Measurements from ENCODE around the gene B4GALNT4.
"Not testable (repeated sequence)": the region's sequence is repeated elsewhere in the genome, so short reads cannot be mapped to it uniquely, and the experiment has no call there.

Gene B4GALNT4

DNA sequence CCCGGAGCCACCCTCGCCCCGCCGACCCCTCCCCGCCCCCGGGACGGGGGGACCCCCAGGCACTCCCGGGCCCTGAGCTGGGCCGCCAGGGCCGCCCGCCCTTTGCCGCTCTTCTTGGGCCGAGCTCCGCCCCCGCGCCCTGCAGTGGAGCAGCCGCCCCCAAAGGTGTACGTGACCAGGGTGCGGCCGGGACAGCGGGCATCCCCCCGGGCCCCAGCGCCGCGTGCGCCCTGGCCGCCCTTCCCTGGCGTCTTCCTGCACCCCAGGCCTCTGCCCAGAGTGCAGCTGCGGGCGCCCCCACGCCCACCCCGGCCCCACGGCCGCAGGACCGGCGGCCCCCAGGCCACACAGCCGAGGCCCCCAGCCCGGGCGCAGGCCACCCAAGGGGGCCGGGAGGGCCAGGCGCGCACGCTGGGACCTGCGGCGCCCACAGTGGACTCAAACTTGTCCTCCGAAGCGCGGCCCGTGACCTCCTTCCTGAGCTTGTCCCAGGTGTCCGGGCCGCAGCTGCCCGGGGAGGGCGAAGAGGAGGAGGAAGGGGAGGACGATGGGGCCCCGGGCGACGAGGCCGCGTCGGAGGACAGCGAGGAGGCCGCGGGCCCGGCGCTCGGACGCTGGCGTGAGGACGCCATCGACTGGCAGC, 7.4 kb downstream of the B4GALNT4 start:
- no peak for DNase-seq

DNA sequence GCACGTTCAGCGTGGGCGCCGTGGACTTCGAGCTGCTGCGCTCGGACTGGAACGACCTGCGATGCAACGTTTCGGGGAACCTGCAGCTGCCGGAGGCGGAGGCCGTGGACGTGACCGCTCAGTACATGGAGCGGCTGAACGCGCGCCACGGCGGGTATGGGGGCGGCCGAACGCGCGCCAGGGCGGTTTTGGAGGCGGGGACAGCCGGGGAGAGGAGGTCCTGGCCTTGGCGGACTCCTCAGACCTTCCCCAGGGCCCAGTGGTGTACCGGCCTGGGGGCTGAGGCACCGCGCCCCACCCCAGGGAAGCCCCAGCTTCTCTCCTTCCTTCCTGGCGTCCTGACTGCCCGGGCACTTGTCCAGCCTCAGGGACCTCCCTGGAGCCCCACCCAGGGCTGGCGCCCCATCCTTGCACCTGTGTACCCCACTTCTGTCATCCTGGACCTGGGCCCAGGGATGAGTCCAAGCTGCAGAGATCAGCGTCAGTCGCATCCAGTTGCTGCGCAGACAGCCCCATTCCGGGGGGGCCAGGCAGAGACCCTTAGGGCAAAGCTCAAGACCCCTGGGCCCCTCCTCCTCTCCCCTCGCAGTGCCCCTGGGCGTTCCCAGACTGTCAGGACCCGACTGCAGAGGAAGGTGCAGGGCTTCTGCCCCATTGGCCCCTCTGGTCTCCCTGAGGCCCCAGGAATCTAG, 8.0 kb downstream of the B4GALNT4 start:
- DNase-seq: no peak

DNA sequence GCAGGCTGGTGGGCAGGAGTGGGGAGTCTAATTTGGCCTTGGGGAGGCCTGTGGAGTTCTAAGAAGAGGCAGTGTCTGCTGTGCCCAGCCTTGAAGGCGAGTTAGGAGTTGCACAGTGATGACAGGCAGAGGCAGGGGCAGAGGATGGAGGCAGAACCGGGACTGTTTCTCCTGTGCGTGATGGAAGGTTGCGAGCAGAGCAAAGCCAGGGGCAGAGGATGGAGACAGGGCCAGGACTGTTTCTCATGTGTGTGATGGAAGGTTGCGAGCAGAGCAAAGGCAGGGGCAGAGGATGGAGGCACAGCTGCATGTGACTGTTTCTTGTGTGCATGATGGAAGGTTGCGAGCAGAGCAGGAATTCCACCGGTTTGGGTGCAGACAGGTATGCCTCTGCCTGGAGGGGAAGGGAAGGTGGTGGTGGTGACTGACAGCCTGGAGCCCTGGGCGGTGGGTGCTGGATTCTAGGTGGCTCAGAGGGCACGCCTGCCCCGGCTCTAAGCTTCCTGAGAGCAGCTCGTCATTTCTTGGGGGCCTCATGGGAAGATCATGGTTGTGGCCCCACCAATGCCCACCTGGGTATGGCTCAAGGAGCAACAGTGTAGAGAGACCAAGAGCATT, 8.7 kb downstream of the B4GALNT4 start:
- DNase-seq: no peak

DNA sequence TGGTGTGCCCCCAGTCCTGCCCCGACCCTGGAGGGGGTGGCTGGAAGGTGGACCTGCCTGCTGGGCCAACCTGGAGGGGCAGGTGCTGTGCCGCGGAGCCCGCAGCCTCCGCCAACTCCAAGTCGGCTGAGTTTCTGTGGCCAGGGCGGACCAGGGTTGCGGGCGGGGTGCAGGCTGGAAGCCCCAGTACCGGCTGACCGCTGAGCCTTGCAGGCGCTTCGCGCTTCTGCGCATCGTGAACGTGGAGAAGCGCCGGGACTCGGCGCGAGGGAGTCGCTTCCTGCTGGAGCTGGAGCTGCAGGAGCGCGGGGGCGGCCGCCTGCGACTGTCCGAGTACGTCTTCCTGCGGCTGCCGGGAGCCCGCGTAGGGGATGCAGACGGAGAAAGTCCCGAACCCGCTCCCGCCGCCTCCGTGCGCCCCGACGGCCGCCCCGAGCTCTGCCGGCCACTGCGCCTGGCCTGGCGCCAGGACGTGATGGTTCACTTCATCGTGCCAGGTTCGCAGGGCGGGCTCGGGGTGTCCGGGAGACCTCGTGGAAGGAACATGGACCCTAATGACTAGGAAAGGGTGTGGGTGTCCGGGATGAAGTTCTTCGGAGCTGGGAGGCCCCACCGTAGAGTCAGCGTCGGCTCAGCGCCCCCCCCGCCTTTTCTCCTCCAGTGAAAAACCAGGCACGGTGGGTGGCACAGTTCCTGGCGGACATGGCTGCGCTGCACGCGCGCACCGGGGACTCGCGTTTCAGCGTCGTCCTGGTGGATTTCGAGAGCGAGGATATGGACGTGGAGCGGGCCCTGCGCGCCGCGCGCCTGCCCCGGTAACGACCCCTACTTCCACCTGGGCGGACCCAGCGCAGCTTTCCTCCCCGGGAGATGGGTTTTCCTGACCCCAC, 10.2 kb downstream of the B4GALNT4 start:
- no peak for DNase-seq

- no peak for DNase-seq
These were observed 10.8 kb downstream of the B4GALNT4 start for GRCh38 chr11:380095-380480.

DNA sequence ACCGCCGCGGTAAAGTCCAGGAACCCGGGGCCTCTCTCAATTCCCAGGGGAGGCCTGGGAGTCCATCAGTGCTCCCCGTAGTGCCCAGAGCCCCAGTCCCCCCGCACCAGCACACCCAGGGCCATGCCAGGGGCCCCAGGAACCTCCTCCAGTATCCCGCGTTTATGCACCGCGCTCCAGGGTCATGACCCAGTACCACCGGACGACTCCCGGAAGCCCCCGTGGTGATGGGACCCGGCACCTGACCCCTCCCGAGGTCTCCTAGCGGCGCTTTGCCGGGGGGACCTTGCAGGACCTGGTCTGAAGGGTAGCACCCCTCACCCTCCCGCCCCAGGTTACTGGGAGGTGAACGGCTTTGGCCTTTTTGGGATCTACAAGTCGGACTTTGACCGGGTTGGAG, 11.2 kb downstream of the B4GALNT4 start:
- no peak for DNase-seq

DNA sequence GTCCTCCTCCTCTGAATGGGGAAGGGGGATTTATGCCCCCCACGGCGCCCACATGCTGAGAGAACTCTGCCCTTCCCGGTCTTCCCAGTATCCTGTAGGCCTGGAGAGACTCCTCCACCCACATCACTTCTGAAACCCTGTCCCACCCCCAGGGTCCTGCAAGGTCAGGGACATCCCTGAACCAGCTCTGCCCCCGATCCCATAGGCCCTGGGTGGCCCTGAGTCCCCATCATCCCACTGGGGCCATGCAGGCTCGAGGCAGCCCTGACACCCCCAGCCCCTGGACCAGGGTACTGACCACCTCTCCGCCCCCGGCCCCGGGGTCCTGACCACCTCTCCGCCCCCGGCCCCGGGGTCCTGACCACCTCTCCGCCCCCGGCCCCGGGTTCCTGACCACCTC, 11.7 kb downstream of the B4GALNT4 start:
- no peak for DNase-seq

DNA sequence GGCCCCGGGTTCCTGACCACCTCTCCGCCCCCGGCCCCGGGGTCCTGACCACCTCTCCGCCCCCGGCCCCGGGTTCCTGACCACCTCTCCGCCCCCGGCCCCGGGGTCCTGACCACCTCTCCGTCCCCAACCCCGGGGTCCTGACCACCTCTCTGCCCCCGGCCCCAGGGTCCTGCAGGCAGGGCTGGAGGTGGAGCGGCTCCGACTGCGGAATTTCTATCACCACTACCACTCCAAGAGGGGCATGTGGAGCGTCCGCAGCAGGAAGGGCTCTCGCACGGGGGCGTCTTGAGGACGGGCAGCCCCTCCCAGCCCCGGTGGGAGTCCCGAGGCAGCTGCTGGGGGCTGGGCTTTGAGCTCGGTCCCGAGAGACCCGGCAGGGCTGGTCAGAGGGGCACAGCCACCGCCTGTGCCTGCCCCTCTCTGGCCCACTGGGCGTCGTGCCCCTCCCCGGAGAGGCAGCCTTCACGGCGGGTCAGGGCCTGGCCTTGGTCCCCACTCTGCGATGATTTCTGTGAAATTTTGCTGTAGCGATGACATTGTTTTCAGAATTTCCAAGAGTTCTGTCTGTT, 12.3 kb downstream of the B4GALNT4 start:
- DNase-seq: no peak

DNA sequence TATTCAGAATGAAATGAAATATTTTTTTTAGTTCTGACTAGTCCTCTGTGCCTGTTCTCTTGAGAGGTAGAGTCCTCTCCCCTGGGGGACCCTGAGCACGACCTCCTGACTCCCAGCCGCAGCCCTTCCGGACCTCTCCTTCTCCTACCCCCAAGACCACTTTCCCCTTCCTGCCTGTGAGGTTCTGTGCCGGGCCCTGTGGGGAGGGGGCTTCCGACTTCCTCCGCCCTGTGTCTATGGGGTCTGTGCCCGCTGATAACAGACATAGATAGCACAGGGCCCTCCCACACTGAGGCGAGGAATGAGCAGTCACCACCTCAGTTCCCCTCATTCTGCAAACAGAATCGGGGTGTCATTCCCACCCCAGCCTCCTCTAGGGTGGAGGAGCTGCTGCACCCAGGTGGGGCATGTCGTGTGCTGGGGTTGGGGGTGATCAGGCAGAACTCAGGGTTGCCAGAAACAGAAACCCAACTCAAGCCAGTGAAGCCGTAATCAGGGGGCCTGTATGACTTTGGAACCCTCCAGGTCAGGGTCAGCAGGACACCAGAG, 12.9 kb downstream of the B4GALNT4 start:
- DNase-seq: no peak

DNA sequence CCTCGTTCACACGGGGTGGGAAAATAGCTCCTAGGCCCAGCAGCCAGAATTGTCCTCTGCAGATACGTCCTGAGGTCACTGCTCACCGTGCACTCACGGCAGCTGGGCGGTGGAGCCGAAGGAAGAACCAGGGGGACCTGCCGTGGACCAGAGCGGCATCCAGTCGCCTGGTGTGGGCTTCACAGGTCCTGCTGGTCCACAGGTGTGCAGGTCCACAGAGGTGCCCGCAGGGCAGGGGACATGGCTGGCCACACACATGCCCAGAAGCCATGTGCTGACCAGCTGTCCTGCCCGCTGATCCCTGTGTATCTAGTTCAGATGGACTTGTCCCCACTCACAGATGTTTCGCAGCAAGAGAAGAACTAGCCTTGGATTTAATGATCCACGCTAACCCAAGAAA, 14.1 kb downstream of the B4GALNT4 start:
- DNase-seq: no peak

DNA sequence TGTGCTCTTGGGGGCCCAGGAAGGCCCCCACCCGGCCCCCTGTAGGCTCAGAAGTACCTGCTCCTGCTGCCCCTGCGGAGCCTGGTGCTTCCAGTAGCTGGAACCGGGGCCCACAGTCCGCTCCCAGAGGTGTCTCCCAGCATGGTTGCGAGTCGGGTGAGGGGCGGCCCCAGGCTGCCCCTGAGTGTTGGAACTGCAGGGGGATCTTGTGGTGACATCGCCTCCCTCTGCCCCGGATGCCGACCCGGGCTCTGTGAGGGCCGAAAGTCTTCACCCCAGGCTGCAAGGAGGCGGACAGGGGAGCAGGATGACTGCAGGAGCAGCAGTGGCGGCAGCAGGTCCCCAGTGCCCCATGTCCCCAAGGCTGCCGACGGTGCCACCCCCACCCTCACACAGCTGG, 15.2 kb downstream of the B4GALNT4 start:
- DNase-seq: no peak

GRCh38 chr11:385594-386351, 16.5 kb downstream of the B4GALNT4 start:
- no peak for DNase-seq

DNA sequence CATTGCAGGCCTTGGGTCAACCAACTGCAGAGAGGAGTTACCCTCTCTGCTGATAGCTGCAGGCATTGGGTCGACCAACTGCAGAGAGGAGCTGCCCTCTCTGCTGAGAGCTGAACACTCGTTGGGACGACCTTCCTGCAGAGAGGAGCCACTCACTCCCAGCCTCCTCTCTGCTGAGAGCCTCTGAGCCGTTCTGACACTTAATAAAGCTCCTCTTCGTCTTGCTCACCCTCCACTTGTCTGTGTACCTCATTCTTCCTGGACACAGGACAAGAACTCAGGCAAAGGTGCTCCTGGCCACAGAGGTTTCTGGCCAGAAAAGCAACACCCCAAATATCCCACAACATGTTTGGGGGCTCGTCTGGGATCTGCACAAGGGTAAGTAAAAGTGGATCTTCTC, 17.2 kb downstream of the B4GALNT4 start:
- DNase-seq: no peak

- DNase-seq: no peak
These were observed 18.0 kb downstream of the B4GALNT4 start for GRCh38 chr11:387193-387793.

DNA sequence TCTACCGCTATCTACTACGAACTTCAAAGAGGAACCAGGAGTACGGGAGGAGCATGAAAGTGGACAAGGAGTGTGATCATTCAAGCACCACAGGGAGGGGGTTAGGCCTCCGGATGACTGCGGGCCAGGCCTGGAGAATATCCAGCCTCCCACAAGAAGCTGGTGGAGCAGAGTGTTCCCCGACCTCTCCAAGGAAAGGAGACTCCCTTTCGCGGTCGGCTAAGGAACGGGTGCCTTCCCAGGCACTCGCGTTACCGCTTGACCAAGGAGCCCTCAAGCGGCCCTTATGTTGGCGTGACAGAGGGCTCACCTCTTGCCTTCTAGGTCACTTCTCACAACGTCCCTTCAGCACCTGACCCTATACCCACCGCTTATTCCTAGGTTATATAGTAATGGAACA, 20.1 kb downstream of the B4GALNT4 start:
- not testable (repeated sequence) for DNase-seq

DNA sequence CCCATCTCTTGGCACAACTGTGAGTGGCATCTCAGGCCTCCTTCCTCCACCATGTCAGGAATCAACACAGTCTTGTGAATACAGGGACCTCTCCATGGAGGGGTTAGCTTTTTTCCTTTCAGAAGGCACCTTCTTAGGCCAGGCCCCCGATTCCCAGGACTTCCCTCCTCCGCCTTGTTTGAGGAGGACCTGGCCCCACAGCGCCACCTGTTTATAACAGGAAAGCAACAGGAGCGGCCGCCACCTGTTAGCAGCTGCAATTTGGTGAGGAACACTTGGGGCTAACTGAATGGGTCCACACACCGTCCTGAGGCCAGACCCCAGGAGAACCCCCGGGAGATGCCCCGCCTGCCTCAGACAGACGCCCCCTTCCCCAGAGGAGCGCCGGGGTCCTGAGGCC, 20.9 kb downstream of the B4GALNT4 start:
- no peak for DNase-seq

DNA sequence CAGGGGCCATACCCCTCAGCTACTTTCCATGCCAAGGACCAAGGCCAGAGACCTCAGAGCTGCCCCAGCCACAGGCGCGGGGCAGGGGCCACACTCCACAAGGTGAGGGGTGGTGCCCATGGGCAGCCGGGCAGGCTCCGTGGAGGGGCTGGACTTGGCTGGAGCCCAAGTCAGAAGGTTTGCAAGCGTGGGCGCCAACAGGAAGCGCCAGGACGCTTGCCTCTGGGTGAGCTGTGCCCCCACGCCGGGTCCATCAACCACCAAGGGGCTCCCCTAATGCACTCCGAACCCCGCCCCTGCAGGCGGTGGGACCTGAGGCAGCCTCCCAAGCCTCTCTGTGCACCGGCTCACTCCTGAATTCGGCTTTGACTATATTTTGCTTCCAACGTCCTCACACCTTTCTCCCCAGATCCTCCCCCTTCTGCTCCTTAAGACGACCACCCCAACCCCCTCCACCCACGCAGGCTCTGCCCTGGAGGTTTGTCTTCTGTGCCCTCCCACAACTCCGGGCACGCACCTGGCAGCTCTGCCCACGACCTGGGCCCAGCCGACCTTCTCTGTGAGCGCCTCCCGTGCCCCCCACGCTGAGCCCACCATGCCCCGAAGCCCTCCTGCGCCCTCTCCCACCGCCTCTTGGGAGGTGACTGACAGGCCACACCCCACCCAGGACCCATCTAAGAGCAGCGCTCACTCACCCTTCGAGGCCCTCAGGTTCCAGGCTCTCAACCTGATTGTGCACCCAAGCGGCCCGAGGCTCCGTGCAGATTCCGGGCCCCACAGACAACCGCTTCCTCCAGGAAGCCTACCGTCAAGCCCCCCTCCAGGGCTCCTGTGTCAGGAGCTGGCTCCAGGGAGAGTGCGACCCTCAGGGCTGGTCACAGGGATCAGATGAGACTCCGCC, 22.1 kb downstream of the B4GALNT4 start:
- DNase-seq: no peak

DNA sequence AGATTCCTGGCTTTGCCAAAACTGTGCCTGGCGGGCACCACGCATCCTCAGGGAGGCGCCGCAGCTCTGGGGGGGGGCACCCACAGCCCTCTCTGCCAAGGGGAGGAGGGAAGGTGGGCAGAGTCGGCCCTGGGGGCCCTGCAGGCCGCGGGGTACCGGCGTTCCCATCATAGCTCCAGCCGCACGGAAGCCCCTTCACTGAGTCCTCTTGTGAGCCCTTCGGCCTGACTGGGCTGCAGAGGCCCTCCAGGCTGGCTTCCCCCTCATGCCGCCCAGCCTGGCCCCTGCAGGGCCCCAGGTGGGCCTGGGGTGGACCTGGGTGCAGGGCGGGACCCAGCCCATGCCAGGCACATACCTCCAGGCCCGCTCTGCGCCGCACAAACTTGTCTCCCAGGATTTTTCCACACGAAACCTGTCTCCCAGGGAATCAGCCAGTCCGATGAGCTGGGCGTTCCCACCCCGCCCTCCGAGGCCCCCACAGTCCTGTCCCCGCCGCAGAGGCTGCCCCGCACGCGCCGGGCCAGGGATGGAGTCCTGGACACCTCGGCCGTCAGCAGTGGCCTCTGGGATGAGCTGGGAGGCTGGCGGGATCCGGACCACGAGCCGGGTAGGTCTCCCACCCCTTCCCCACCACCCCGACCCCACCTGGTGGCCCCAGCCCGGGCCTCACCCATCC, 22.9 kb downstream of the B4GALNT4 start:
- no peak for DNase-seq

DNA sequence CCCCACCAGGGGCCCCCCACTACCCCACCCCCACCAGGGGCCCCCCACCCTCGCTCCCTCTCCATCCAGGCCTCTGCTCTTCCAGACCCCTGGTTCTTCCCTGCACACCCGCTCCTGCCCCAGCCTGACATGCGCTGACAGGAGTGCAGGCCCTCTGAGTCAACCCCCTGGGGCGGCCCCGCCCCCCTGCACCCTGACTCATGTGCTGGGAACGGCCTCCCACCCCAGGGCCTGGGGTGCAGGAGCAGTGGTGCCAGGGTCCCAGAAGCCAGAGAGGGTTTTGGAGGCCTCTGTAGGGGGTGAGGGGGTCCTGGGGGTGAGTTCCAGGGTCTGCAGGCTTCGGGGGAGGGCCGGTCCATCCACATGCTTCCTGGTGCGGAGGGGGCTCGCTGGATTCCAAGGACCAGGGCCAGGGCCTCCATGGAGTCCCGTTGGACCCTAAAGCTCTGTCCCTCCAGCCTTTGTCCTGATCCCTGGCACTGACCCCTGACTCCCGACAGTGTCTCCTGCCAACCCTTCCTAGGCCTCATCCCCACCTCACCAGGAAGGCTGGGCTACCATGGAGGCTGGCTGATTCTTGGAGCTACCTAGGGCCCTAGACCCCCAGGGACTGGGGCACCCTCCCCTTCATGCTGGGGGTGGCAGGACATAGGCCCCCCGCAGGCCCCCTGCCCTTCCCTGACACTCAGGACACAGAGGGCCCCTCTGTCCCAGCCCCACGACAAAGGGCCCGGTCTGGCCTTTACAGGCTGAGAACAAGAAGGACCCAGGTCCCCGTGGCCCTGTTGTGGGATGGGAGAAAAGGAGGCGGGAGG, 24.1 kb downstream of the B4GALNT4 start:
- DNase-seq: no peak
